Stimulated activated CD8-positive, alpha-beta memory T cell treated with anti-CD3 and anti-CD28 coated beads, Interleukin-12 subunit alpha, Interleukin-12 subunit beta, amount 100 ng/mL, for 4 hours (primary cell): ENCODE results near the gene DIAPH2.
"Not testable (repeated sequence)": the region's sequence is repeated elsewhere in the genome, so short reads cannot be mapped to it uniquely, and the experiment has no call there.

Experiments used
- DNase-seq: peaks from one replicate; pipeline ENCODE4 v3.0.0-alpha.2; 2020; ENCODE audit warnings: low read depth

DIAPH2 gene

DNA sequence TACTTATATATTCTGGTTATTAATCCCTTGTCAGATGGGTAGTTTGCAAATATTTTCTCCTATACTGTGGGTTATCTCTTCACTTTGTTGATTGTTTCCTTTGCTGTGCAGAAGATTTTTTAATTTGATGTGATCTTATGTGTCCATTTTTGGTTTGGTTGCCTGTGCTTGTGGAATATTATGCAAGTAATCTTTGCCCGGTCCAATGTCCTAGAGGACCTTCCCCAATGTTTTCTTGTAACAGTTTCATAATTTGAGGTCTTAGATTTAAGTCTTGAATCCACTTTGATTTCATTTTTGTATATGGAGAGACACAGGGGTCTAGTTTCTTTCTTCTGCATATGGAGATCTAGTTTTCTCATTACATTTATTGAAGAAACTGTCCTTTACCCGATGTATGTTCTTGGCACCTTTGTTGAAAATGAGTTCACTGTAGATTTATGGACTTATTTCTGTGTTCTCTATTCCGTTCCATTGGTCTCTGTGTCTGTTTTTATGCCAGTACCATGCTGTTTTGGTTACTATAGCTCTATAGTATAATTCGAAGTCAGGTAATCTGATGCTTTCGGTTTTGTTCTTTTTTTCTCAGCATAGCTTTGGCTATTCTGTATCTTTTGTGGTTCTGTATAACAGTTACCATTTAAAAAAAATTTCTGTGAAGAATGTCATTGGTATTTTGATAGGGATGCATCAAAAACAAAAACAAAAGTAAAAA, 34.7 kb downstream of the DIAPH2 start:
- no peak for DNase-seq

DNA sequence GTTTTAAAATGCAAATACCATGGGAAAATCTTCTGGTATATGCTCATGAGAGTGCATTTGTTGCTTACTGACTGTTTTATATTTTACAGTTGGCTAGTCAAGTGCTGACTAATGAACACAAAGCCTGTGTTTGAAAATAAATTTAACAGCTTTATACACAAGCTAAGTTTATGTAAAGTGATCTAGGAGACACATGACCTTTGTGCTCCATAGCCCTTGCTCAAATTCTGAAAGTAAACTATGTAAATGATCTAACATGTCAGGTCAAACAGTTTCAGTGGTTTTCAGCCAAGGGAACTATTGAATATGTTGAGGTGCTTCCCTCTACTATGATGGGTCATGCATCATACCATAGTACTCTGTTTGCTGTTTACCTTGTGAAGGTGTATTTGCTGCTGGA, 36.7 kb downstream of the DIAPH2 start:
- no peak for DNase-seq

- DNase-seq: no peak
These were observed 38.1 kb downstream of the DIAPH2 start for GRCh38 chrX:96722781-96723180.

DNA sequence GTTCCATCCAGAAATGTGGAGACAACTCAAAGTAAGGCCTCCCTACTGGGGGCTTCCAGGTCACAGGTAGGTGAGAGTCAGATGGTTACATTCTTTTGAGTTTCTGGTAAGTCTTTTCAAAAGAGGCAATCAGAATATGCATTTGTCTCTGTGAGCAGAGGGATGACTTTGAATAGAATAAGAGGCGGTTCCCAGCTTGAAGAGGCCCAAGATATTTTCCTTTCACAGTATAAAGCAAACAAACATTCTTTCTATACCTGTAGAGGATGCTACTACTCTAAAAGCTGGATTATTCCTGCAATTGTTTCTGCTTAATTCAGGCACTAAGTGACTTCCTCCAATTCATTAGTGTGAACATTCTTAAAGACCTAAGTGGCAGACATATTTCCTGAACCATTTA, 44.4 kb downstream of the DIAPH2 start:
- no peak for DNase-seq

- no peak for DNase-seq
These were observed 45.4 kb downstream of the DIAPH2 start for GRCh38 chrX:96729868-96730643.

- not testable (repeated sequence) for DNase-seq
These were observed 46.4 kb downstream of the DIAPH2 start for GRCh38 chrX:96731000-96731399.

GRCh38 chrX:96743367-96744073, 58.9 kb downstream of the DIAPH2 start:
- DNase-seq: no peak

DNA sequence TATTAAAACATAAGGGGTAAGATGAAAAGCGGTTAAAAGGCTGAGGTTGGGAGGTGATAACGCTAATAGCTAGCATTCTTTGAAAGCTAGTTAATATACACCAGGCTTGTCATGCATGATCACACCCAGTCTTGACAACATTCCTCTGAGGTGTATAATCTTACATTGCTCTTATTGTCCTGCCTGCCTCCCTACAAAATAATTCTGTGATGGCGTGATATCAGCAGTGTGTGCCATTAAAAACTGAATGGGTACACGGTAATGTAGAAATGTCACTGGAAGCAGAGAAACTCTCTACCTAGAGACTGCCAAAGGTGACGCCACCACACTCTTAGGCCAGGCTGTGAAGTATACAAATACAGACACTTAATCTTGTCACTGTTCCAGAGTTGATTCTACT, 68.1 kb downstream of the DIAPH2 start:
- no peak for DNase-seq

- no peak for DNase-seq
These were observed 68.6 kb downstream of the DIAPH2 start for GRCh38 chrX:96753230-96753629.

- no peak for DNase-seq
These were observed 71.8 kb downstream of the DIAPH2 start for GRCh38 chrX:96756491-96756890.

- DNase-seq: no peak
These were observed 76.9 kb downstream of the DIAPH2 start for GRCh38 chrX:96761566-96761965.

- no peak for DNase-seq
These were observed 79.0 kb downstream of the DIAPH2 start for GRCh38 chrX:96763608-96764007.

DNA sequence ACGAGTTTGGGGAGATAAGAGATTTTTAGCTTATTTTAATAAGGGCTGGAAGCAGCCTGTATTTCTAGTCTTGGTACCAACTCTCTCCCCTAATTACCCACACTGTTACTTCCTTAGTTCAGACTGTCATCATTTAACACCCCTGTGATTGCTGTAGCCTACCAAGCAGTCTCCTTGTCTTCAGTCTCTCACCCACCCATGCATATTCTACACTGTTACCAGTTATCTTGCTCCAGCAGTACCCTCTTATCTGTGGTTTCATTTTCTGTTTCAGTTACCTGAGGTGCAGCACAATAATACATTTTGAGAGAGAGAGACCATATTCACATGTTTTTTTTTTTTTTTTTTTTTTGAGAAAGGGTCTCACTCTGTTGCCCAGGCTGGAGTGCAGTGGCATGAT, 80.2 kb downstream of the DIAPH2 start:
- no peak for DNase-seq

DNA sequence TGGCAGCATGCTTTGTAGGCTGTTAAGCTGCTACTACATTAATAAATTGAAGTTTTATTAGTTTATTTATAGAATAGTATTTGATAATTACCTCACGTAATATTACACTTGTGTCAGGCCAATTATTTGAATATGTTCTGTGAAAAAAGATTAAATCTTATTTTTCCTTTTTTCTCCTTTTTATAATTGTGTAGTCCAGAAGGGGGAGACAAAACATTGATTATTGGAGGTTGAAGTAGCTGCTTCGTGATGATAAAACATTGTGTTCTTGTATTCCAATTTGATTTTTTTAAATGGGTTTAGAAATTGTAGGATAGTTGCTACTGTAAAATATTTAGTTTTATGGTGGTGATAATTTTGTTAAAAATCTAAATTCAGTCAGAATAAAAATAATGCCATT, 85.7 kb downstream of the DIAPH2 start:
- DNase-seq: no peak

DNA sequence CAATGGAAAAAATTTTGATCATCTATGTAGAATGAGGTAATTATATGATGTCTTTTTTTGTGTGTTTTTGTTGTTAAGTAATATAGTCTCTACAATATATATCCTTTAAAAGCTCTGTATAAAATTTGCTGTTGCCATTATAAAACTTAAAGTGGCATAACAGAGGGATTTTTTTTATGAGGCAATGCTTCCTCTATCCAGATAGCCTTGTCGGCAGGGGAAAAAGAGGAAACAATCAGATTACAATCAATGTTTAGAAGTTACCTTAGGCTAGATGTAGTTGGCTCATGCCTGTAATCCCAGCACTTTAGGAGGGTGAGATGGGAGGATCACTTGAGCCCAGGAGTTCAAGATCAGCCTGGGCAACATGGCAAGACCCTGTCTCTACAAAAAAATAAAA, 86.8 kb downstream of the DIAPH2 start:
- no peak for DNase-seq

DNA sequence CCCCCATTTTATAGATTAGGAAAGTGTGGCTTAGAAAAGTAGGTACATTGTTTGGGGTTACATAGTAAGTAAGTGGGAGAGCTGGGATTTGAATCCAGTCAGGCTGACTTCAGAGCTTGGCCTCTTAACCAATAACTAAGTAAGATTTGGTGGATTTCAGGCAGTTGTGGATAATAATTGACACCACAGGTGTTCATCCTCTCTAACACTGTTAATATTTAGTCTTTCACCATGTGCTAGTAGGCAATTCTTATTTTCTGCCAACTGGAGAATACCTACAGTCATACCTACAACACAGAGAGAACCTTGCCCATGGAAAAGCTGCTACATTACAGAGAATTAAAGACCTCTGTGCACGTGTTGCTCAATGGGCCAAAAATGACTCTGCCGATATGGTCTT, 89.5 kb downstream of the DIAPH2 start:
- no peak for DNase-seq

GRCh38 chrX:96776966-96777365, 92.3 kb downstream of the DIAPH2 start:
- DNase-seq: no peak

GRCh38 chrX:96791559-96791958, 106.9 kb downstream of the DIAPH2 start:
- DNase-seq: no peak

- no peak for DNase-seq
These were observed 107.4 kb downstream of the DIAPH2 start for GRCh38 chrX:96792047-96792446.

GRCh38 chrX:96798982-96799381, 114.3 kb downstream of the DIAPH2 start:
- no peak for DNase-seq

GRCh38 chrX:96807318-96807717, 122.7 kb downstream of the DIAPH2 start:
- no peak for DNase-seq

DNA sequence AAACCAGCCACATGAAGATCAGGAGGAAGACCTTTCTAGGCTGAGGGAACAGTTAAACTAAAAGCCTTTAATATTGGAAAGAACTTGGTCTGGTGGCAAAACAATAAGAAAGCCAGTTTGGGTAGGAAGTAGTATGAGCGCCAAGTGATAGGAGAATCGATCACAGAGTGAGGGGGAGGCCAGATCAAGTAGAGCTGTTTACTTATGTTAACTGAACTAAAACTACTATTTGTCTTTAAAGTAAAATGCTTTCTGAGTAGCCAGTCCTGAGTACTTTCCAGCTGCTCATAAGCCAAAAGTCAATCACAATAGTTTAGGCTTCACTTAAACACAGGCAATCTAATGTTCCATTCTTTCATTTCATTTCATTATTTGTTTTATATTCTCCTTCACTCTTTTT, 136.3 kb downstream of the DIAPH2 start:
- no peak for DNase-seq

GRCh38 chrX:96824166-96824565, 139.5 kb downstream of the DIAPH2 start:
- DNase-seq: no peak
